KMS-11 (cell line): ENCODE data around the gene EXOC4.

ENCODE experiments used
- H2AFZ ChIP-seq: fragments of 200-600 bp; sonication (generic); 2 replicates; pipeline ENCODE4 v1.6.1; 2016; ENCODE audit warnings: antibody characterized with exemption, mixed run types, low read depth
- H3K27ac ChIP-seq: fragments of 200-600 bp; sonication (generic); 2 replicates; pipeline ENCODE4 v1.6.1; 2016; ENCODE audit warnings: mild to moderate bottlenecking, mixed run types
- H3K27me3 ChIP-seq: fragments of 200-600 bp; sonication (generic); 2 replicates; pipeline ENCODE4 v1.6.1; 2017; ENCODE audit warnings: mild to moderate bottlenecking, low read depth, mixed run types, moderate library complexity; ENCODE audit not compliant: insufficient read depth
- H3K36me3 ChIP-seq: fragments of 200-600 bp; sonication (generic); 2 replicates; pipeline ENCODE4 v1.6.1; 2017; ENCODE audit warnings: mild to moderate bottlenecking, mixed run types; ENCODE audit not compliant: insufficient read depth
- H3K4me1 ChIP-seq: fragments of 200-600 bp; sonication (generic); 2 replicates; pipeline ENCODE4 v1.6.1; 2016; ENCODE audit warnings: mild to moderate bottlenecking, low read depth, mixed run types; ENCODE audit not compliant: poor library complexity, severe bottlenecking
- H3K4me2 ChIP-seq: fragments of 200-600 bp; sonication (generic); 2 replicates; pipeline ENCODE4 v1.7.0; 2016; ENCODE audit warnings: mild to moderate bottlenecking, mixed run types
- H3K4me3 ChIP-seq: fragments of 200-600 bp; sonication (generic); IDR thresholded peaks from 2 replicates; pipeline ENCODE4 v1.6.1; 2017; ENCODE audit warnings: low read depth, low read length, mixed read lengths; ENCODE audit not compliant: insufficient read depth
- H3K79me2 ChIP-seq: fragments of 200-600 bp; sonication (generic); 2 replicates; pipeline ENCODE4 v1.6.1; 2016; ENCODE audit warnings: low read depth, mixed run types; ENCODE audit not compliant: insufficient read depth
- H3K9ac ChIP-seq: fragments of 200-600 bp; sonication (generic); 2 replicates; pipeline ENCODE4 v1.6.1; 2016; ENCODE audit warnings: mild to moderate bottlenecking, mixed run types
- H4K20me1 ChIP-seq: fragments of 200-600 bp; sonication (generic); 2 replicates; pipeline ENCODE4 v1.6.1; 2016; ENCODE audit warnings: mild to moderate bottlenecking, mixed run types; ENCODE audit not compliant: insufficient read depth
- CTCF ChIP-seq: fragments of 200-600 bp; sonication (generic); conservative IDR thresholded peaks from 2 replicates; pipeline ENCODE4 v1.6.1; 2017; ENCODE audit warnings: low read depth, mild to moderate bottlenecking, antibody characterized with exemption, low read length, moderate library complexity, mixed read lengths

EXOC4 gene

GRCh38 chr7:133477791-133478190 is 224.9 kb downstream of the EXOC4 start:
- no peaks in the 10 kb centered on the region for H3K27me3 ChIP-seq
- no peak for TF ChIP-seq CTCF
- no peak overlapping the region for H2AFZ ChIP-seq
- H3K4me3 ChIP-seq = no peak overlapping the region
- H3K79me2 ChIP-seq = no peaks in the 10 kb centered on the region
- no peak overlapping the region for H3K4me2 ChIP-seq
- H3K36me3 ChIP-seq = peaks cover 4% of the 10 kb centered on the region; the same call in 1 of the 2 replicates
- no peak overlapping the region for H3K27ac ChIP-seq
- H3K9ac ChIP-seq = no peak overlapping the region
- H4K20me1 ChIP-seq = no peaks in the 10 kb centered on the region
- H3K4me1 ChIP-seq = no peaks in the 10 kb centered on the region

GRCh38 chr7:133478591-133479135 is 225.8 kb downstream of the EXOC4 start:
- no peak overlapping the region for H3K27ac ChIP-seq
- no peak overlapping the region for H2AFZ ChIP-seq
- no peaks in the 10 kb centered on the region for H3K27me3 ChIP-seq
- H3K4me3 ChIP-seq = no peak overlapping the region
- H3K4me2 ChIP-seq = no peak overlapping the region
- no peak for TF ChIP-seq CTCF
- H3K4me1 ChIP-seq = no peaks in the 10 kb centered on the region
- H3K9ac ChIP-seq = no peak overlapping the region
- no peaks in the 10 kb centered on the region for H3K79me2 ChIP-seq
- no peaks in the 10 kb centered on the region for H4K20me1 ChIP-seq
- peaks cover 4% of the 10 kb centered on the region; the same call in 1 of the 2 replicates for H3K36me3 ChIP-seq

- Histone ChIP-seq H3K27ac (no peak overlapping the region), H3K36me3 (peaks cover 4% of the 10 kb centered on the region; the same call in 1 of the 2 replicates), H3K4me2 (no peak overlapping the region), H3K27me3 (no peaks in the 10 kb centered on the region), H4K20me1 (no peaks in the 10 kb centered on the region), H3K79me2 (no peaks in the 10 kb centered on the region), H3K9ac (no peak overlapping the region), H2AFZ (no peak overlapping the region), H3K4me1 (no peaks in the 10 kb centered on the region), H3K4me3 (no peak overlapping the region)
- TF ChIP-seq CTCF = no peak
Observed at GRCh38 chr7:133479456-133480065, 226.7 kb downstream of the EXOC4 start.

- Histone ChIP-seq H3K36me3 (no peaks in the 10 kb centered on the region), H4K20me1 (no peaks in the 10 kb centered on the region), H3K27ac (no peak overlapping the region), H2AFZ (no peak overlapping the region), H3K4me3 (no peak overlapping the region), H3K9ac (no peak overlapping the region), H3K4me1 (no peaks in the 10 kb centered on the region), H3K4me2 (no peak overlapping the region), H3K27me3 (no peaks in the 10 kb centered on the region), H3K79me2 (no peaks in the 10 kb centered on the region)
- TF ChIP-seq CTCF = no peak
Observed at GRCh38 chr7:133480868-133481267, 228.0 kb downstream of the EXOC4 start.
